H9 (cell line): ENCODE data around the gene PLCD3. TPM values are rescaled to one million over a fixed set of nuclear protein-coding genes. Genes with fewer than 3 reads are reported as not detected.

Experiments used
- DNase-seq: peaks from one replicate; pipeline ENCODE4 v3.0.0-alpha.2; 2017
- H2AFZ ChIP-seq: one replicate; pipeline ENCODE4 v1.6.1; 2013; ENCODE audit warnings: mild to moderate bottlenecking, low read length, control low read depth, moderate library complexity
- H2AK5ac ChIP-seq: 2 replicates; pipeline ENCODE4 v1.6.1; 2013; ENCODE audit warnings: low read length, control low read depth, mixed read lengths; ENCODE audit not compliant: insufficient read length
- H2BK120ac ChIP-seq: one replicate; pipeline ENCODE4 v1.6.1; 2013; ENCODE audit warnings: low read depth, mild to moderate bottlenecking, low read length, control low read depth, inconsistent platforms; ENCODE audit not compliant: poor library complexity, severe bottlenecking
- H2BK12ac ChIP-seq: 2 replicates; pipeline ENCODE4 v1.6.1; 2013; ENCODE audit warnings: low read length, control low read depth, mixed read lengths, low read depth; ENCODE audit not compliant: insufficient read length
- H2BK15ac ChIP-seq: 2 replicates; pipeline ENCODE4 v1.6.1; 2013; ENCODE audit warnings: low read depth, low read length, control low read depth
- H2BK20ac ChIP-seq: one replicate; pipeline ENCODE4 v1.6.1; 2013; ENCODE audit warnings: low read depth, mild to moderate bottlenecking, low read length, control low read depth, inconsistent platforms; ENCODE audit not compliant: poor library complexity, severe bottlenecking
- H2BK5ac ChIP-seq: 2 replicates; pipeline ENCODE4 v1.6.1; 2013; ENCODE audit warnings: low read length, control low read depth, mixed read lengths; ENCODE audit not compliant: insufficient read length
- H3K14ac ChIP-seq: 2 replicates; pipeline ENCODE4 v1.6.1; 2013; ENCODE audit warnings: low read length, control low read depth; ENCODE audit not compliant: insufficient read depth
- H3K18ac ChIP-seq: 2 replicates; pipeline ENCODE4 v1.6.1; 2013; ENCODE audit warnings: low read depth, mild to moderate bottlenecking, mixed read lengths, low read length, control low read depth; ENCODE audit not compliant: insufficient read length
- H3K23ac ChIP-seq: 2 replicates; pipeline ENCODE4 v1.6.1; 2013; ENCODE audit warnings: low read length, control low read depth, mixed read lengths, low read depth; ENCODE audit not compliant: insufficient read length
- H3K23me2 ChIP-seq: 2 replicates; pipeline ENCODE4 v1.6.1; 2013; ENCODE audit warnings: low read depth, mild to moderate bottlenecking, mixed read lengths, low read length, control low read depth; ENCODE audit not compliant: insufficient read length, poor library complexity, severe bottlenecking
- H3K27ac ChIP-seq: 2 replicates; pipeline ENCODE4 v1.5.1; 2013; ENCODE audit warnings: low read length, control low read depth, mixed read lengths, low read depth; ENCODE audit not compliant: insufficient read length
- H3K27me3 ChIP-seq: 2 replicates; pipeline ENCODE4 v1.6.1; 2013; ENCODE audit warnings: low read length, control low read depth, inconsistent platforms; ENCODE audit not compliant: insufficient read depth
- H3K4ac ChIP-seq: 2 replicates; pipeline ENCODE4 v1.6.1; 2013; ENCODE audit warnings: low read depth, mild to moderate bottlenecking, control low read depth, inconsistent platforms, low read length, moderate library complexity
- H3K4me1 ChIP-seq: 2 replicates; pipeline ENCODE4 v1.6.1; 2013; ENCODE audit warnings: low read length, control low read depth, inconsistent platforms; ENCODE audit not compliant: insufficient read depth
- H3K4me2 ChIP-seq: 2 replicates; pipeline ENCODE4 v1.6.1; 2013; ENCODE audit warnings: low read length, control low read depth, mixed read lengths; ENCODE audit not compliant: insufficient read length, insufficient read depth
- H3K56ac ChIP-seq: 2 replicates; pipeline ENCODE4 v1.6.1; 2013; ENCODE audit warnings: low read depth, mild to moderate bottlenecking, mixed read lengths, low read length, control low read depth; ENCODE audit not compliant: insufficient read length
- H3K79me1 ChIP-seq: 2 replicates; pipeline ENCODE4 v1.6.1; 2013; ENCODE audit warnings: low read depth, mild to moderate bottlenecking, moderate library complexity, low read length, control low read depth, inconsistent platforms; ENCODE audit not compliant: insufficient read depth, poor library complexity, severe bottlenecking
- H3K79me2 ChIP-seq: 2 replicates; pipeline ENCODE4 v1.6.1; 2013; ENCODE audit warnings: low read length, control low read depth, inconsistent platforms; ENCODE audit not compliant: insufficient read depth
- H3K9ac ChIP-seq: 2 replicates; pipeline ENCODE4 v1.6.1; 2013; ENCODE audit warnings: low read length, control low read depth, mixed read lengths; ENCODE audit not compliant: insufficient read length; ENCODE audit errors: extremely low read depth
- H3K9me3 ChIP-seq: one replicate; pipeline ENCODE4 v1.6.1; 2013; ENCODE audit warnings: low read depth, low read length, inconsistent platforms; ENCODE audit not compliant: control insufficient read depth
- H3T11ph ChIP-seq: one replicate; pipeline ENCODE4 v1.6.1; 2013; ENCODE audit warnings: mild to moderate bottlenecking, low read length, control low read depth, inconsistent platforms
- H4K20me1 ChIP-seq: one replicate; pipeline ENCODE4 v1.6.1; 2013; ENCODE audit not compliant: control insufficient read depth, insufficient read length, insufficient read depth
- H4K5ac ChIP-seq: 2 replicates; pipeline ENCODE4 v1.6.1; 2013; ENCODE audit warnings: low read depth, mild to moderate bottlenecking, mixed read lengths, low read length, control low read depth; ENCODE audit not compliant: insufficient read length
- H4K8ac ChIP-seq: replicated peaks from 2 replicates; pipeline ENCODE4 v1.6.1; 2013; ENCODE audit warnings: low read length, control low read depth, mixed read lengths, low read depth; ENCODE audit not compliant: insufficient read length
- H4K91ac ChIP-seq: 2 replicates; pipeline ENCODE4 v1.6.1; 2013; ENCODE audit warnings: low read depth, mild to moderate bottlenecking, moderate library complexity, mixed read lengths, low read length, control low read depth; ENCODE audit not compliant: insufficient read length
- H3K27ac Mint-ChIP-seq, 3 experiments: 2 replicates in 2 of 3; 3 replicates in 1 of 3; pipeline ENCODE4 v1.8.0; 2020 to 2021; ENCODE audit warnings: mixed read lengths in 3 of 3, mild to moderate bottlenecking in 1 of 3, moderate library complexity in 1 of 3
- H3K27me3 Mint-ChIP-seq: 2 replicates; pipeline ENCODE4 v1.8.0; 2021; ENCODE audit warnings: low read depth, mild to moderate bottlenecking, moderate library complexity, mixed read lengths
- H3K36me3 Mint-ChIP-seq, 3 experiments: 2 replicates in 2 of 3; 3 replicates in 1 of 3; pipeline ENCODE4 v1.8.0; 2020 to 2021; ENCODE audit warnings: low read depth in 3 of 3, mixed read lengths in 3 of 3; ENCODE audit not compliant: insufficient read depth in 1 of 3
- H3K4me1 Mint-ChIP-seq, 2 experiments: 2 replicates each; pipeline ENCODE4 v1.8.0; 2020; ENCODE audit warnings: mixed read lengths in 2 of 2
- H3K4me3 Mint-ChIP-seq, 2 experiments: 2 replicates in 1 of 2; 3 replicates in 1 of 2; pipeline ENCODE4 v1.8.0; 2020 to 2021; ENCODE audit warnings: mild to moderate bottlenecking in 2 of 2, mixed read lengths in 2 of 2, moderate library complexity in 1 of 2
- H3K9me3 Mint-ChIP-seq, 2 experiments: 2 replicates in 1 of 2; 3 replicates in 1 of 2; pipeline ENCODE4 v1.8.0; 2020; ENCODE audit warnings: mild to moderate bottlenecking in 2 of 2, mixed read lengths in 2 of 2, moderate library complexity in 1 of 2
- WGBS: extraction: QIAGEN DNeasy Blood & Tissue Kit; methylation state at CpG from one replicate; pipeline ENCODE4 v1.1.7; 2013; ENCODE audit warnings: missing lambda C conversion rate, low lambda C conversion rate, mixed read lengths; ENCODE audit not compliant: insufficient read length; ENCODE audit errors: extremely low coverage; 5-methylcytosine and 5-hydroxymethylcytosine counted together
- total RNA-seq: library from RNA; stranded (reverse); gene quantifications from 2 replicates; pipeline ENCODE4 v1.2.1, GENCODE V29; 2021
- TF ChIP-seq, protein P1 (sequence below): fragments of 200-600 bp; sonication (generic); conservative IDR thresholded peaks from 3 replicates; pipeline ENCODE4 v1.8.0; 2021; ENCODE audit warnings: antibody characterized with exemption, mild to moderate bottlenecking

PLCD3 gene
- total RNA-seq, 1 experiment from 2014 or later = 41.6 TPM

DNA sequence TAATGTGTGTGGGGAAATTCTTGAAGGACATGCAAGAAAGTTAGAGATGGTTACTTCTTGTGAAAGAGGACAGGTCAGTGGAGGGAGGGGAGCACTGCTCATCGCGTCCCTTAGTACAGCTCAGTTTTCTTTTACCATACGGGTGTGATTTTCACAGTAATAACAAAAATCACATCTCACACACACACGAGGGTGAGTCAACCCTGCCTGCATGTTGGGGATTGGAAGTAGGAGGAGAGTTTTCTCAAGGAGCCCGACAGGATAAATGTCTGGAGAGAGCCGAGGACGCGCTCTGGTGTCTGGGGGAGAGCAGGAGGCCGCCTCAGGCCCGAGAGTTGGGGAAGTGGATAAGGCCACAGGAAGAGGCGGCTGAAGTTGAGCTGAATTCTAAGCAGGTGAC lies 16.4 kb downstream of the PLCD3 start:
- H3K4me3 Mint-ChIP-seq = no peak overlapping the region
- no peak overlapping the region for H4K8ac ChIP-seq
- no peak overlapping the region for H4K91ac ChIP-seq
- H4K20me1 ChIP-seq = no peaks in the 10 kb centered on the region
- no CpG with 5 or more reads among the region's 11 CpGs for WGBS
- no peak overlapping the region for H2BK12ac ChIP-seq
- no peak for DNase-seq
- peaks cover 0 to 4% (median 0%) of the 10 kb centered on the region in 3 experiments; a peak in 4 of 7 replicates for H3K36me3 Mint-ChIP-seq
- H3K4me1 Mint-ChIP-seq = peaks cover 8 to 33% of the 10 kb centered on the region in 2 experiments
- no peak overlapping the region for H3K56ac ChIP-seq
- no peak overlapping the region for H2BK120ac ChIP-seq
- no peak overlapping the region for H3K27ac ChIP-seq
- no peak overlapping the region for H2BK15ac ChIP-seq
- H3K9ac ChIP-seq = no peak overlapping the region
- no peak overlapping the region for H3K14ac ChIP-seq
- no peak overlapping the region for H2BK20ac ChIP-seq
- no peaks in the 10 kb centered on the region for H3K27me3 ChIP-seq
- H2AFZ ChIP-seq = no peak overlapping the region
- no peaks in the 10 kb centered on the region for H3K27me3 Mint-ChIP-seq
- H3K4me1 ChIP-seq = no peaks in the 10 kb centered on the region
- no peaks in the 10 kb centered on the region for H3K79me1 ChIP-seq
- H3K4ac ChIP-seq = no peak overlapping the region
- H3K23me2 ChIP-seq = no peaks in the 10 kb centered on the region
- H3K18ac ChIP-seq = no peak overlapping the region
- no peak overlapping the region for H2AK5ac ChIP-seq
- H3K23ac ChIP-seq = no peak overlapping the region
- no peak overlapping the region for H2BK5ac ChIP-seq
- H3K79me2 ChIP-seq = no peaks in the 10 kb centered on the region
- no peak overlapping the region for H4K5ac ChIP-seq
- peak overlapping the region in 2 of 3 experiments; percentile 5 to 52; a peak in 3 of 7 replicates for H3K27ac Mint-ChIP-seq
- no peaks in the 10 kb centered on the region for H3K9me3 Mint-ChIP-seq
- no peak overlapping the region for H3K4me2 ChIP-seq
- H3K9me3 ChIP-seq = no peaks in the 10 kb centered on the region
- TF ChIP-seq, protein P1, sequence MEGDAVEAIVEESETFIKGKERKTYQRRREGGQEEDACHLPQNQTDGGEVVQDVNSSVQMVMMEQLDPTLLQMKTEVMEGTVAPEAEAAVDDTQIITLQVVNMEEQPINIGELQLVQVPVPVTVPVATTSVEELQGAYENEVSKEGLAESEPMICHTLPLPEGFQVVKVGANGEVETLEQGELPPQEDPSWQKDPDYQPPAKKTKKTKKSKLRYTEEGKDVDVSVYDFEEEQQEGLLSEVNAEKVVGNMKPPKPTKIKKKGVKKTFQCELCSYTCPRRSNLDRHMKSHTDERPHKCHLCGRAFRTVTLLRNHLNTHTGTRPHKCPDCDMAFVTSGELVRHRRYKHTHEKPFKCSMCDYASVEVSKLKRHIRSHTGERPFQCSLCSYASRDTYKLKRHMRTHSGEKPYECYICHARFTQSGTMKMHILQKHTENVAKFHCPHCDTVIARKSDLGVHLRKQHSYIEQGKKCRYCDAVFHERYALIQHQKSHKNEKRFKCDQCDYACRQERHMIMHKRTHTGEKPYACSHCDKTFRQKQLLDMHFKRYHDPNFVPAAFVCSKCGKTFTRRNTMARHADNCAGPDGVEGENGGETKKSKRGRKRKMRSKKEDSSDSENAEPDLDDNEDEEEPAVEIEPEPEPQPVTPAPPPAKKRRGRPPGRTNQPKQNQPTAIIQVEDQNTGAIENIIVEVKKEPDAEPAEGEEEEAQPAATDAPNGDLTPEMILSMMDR = no peak
- no peak overlapping the region for H3T11ph ChIP-seq
